K562 (cell line): Measurements from ENCODE around the gene GUCY1A2. TPM values are rescaled to one million over a fixed set of nuclear protein-coding genes. Genes with fewer than 3 reads are reported as not detected.

ENCODE experiments used
- ATAC-seq: fragments of 200-7000 bp; cut with Tn5 transposase; 3 replicates; pipeline ENCODE4 v1.9.1; 2020; ENCODE audit warnings: moderate library complexity
- BruUV-seq: library from RNA; stranded (reverse); fragments of 400-500 nt; replicated peaks from 2 replicates; lab custom pipeline; 2021; lab: Mats Ljungman, UMichigan
- CTCF ChIA-PET: fragments of 300-600 bp; formaldehyde crosslinking; extraction: SDS; loops from one replicate; lab custom pipeline; 2021; ENCODE audit warnings: low intra/inter-chr PET ratio; lab: Yijun Ruan, JAX
- POLR2A ChIA-PET: fragments of 300-600, 350-650 bp; sonication (Branson Sonifier 250); formaldehyde crosslinking; extraction: SDS; loops from one replicate; lab custom pipeline; 2021; ENCODE audit warnings: antibody characterized with exemption, inconsistent platforms; lab: Yijun Ruan, JAX
- DNase-seq, 4 experiments: peaks; one replicate each; pipeline versions ENCODE4 v3.0.0 to v3.0.0-alpha.2; 2011 to 2018; ENCODE audit warnings: low spot score in 3 of 4, mixed read lengths in 3 of 4; ENCODE audit errors: extremely low read depth in 1 of 4
- FAIRE-seq: peaks from 2 replicates; lab custom pipeline; 2011; peaks lifted over from hg19 to GRCh38; lab: Jason Lieb, UNC
- H2AFZ ChIP-seq: 2 replicates; pipeline ENCODE4 v1.6.0; 2011; ENCODE audit warnings: low read depth, low read length, control low read depth, inconsistent platforms
- H3K27ac ChIP-seq: fragments of 200-600 bp; 3 replicates; pipeline ENCODE4 v1.8.0; 2011; ENCODE audit warnings: low read depth, mild to moderate bottlenecking, control low read depth, inconsistent platforms, low read length, moderate library complexity, mixed read lengths; ENCODE audit errors: extremely low read depth
- H3K27me3 ChIP-seq, 2 experiments: fragments of 300-600 bp in 1 of 2; 2 replicates in 1 of 2; 3 replicates in 1 of 2; pipeline versions ENCODE4 v1.6.0 to v1.8.0; 2011; ENCODE audit warnings: inconsistent platforms in 2 of 2, low read length in 2 of 2, mild to moderate bottlenecking in 1 of 2, mixed read lengths in 1 of 2, moderate library complexity in 1 of 2; ENCODE audit not compliant: control insufficient read depth in 2 of 2, insufficient read depth in 2 of 2
- H3K36me3 ChIP-seq: fragments of 300-600 bp; 3 replicates; pipeline ENCODE4 v1.8.0; 2011; ENCODE audit warnings: mild to moderate bottlenecking, low read length, inconsistent platforms; ENCODE audit not compliant: control insufficient read depth, insufficient read depth
- H3K4me1 ChIP-seq, 2 experiments: fragments of 200-600 bp in 1 of 2; replicated peaks in 1 of 2; 2 replicates in 1 of 2; 3 replicates in 1 of 2; pipeline versions ENCODE4 v1.5.1 to v1.8.0; 2011; ENCODE audit warnings: inconsistent platforms in 2 of 2, low read length in 2 of 2, mild to moderate bottlenecking in 1 of 2, mixed read lengths in 1 of 2, moderate library complexity in 1 of 2; ENCODE audit not compliant: control insufficient read depth in 2 of 2, insufficient read depth in 2 of 2
- H3K4me2 ChIP-seq: 2 replicates; pipeline ENCODE4 v1.6.1; 2011; ENCODE audit warnings: low read length, control low read depth, inconsistent platforms, mixed read lengths; ENCODE audit not compliant: insufficient read depth
- H3K4me3 ChIP-seq: fragments of 200-600 bp; sonication (generic), shearing (Covaris generic); 2 replicates; pipeline ENCODE4 v1.5.1; 2016; ENCODE audit warnings: control low read depth, inconsistent platforms
- H3K79me2 ChIP-seq: fragments of 200-600 bp; 3 replicates; pipeline ENCODE4 v1.8.0; 2011; ENCODE audit warnings: low read length, inconsistent platforms; ENCODE audit not compliant: control insufficient read depth, insufficient read depth
- H3K9ac ChIP-seq, 2 experiments: 2 replicates each; pipeline versions ENCODE4 v1.6.0 to v1.6.1; 2011; ENCODE audit warnings: low read depth in 2 of 2, low read length in 2 of 2, control low read depth in 1 of 2, inconsistent platforms in 1 of 2, mild to moderate bottlenecking in 1 of 2, mixed read lengths in 1 of 2; ENCODE audit not compliant: insufficient read depth in 1 of 2
- H3K9me1 ChIP-seq: one replicate; pipeline ENCODE4 v1.6.0; 2011; ENCODE audit warnings: inconsistent platforms, mild to moderate bottlenecking, low read length, moderate library complexity; ENCODE audit not compliant: control insufficient read depth, insufficient read depth
- H3K9me3 ChIP-seq: replicated peaks from 2 replicates; pipeline ENCODE4 v1.5.1; 2011; ENCODE audit warnings: low read depth, low read length, inconsistent platforms; ENCODE audit not compliant: control insufficient read depth, insufficient read depth
- H4K20me1 ChIP-seq: replicated peaks from 2 replicates; pipeline ENCODE4 v1.6.1; 2011; ENCODE audit warnings: low read length, inconsistent platforms, mixed read lengths; ENCODE audit not compliant: control insufficient read depth, insufficient read depth
- BHLHE40 ChIP-seq: IDR thresholded peaks from 2 replicates; pipeline ENCODE4 v1.6.1; 2011; ENCODE audit warnings: low read length, improper control_type of control experiment
- CCAR2 ChIP-seq: fragments of 200-400 bp; formaldehyde crosslinking; IDR thresholded peaks from 2 replicates; pipeline ENCODE4 v1.6.1; 2017; ENCODE audit warnings: mild to moderate bottlenecking, low read depth, low read length
- E2F1 ChIP-seq: sonication (generic); formaldehyde crosslinking; IDR thresholded peaks from 2 replicates; pipeline ENCODE4 v1.8.1; 2023; ENCODE audit warnings: mild to moderate bottlenecking, missing genetic modification reagents, moderate library complexity
- ETV1 ChIP-seq: fragments of 450-650 bp; conservative IDR thresholded peaks from 2 replicates; pipeline ENCODE4 v1.6.1; 2016; ENCODE audit warnings: missing genetic modification characterization, control low read depth, low read depth, missing compliant biosample characterization
- FOXP1 ChIP-seq: sonication (generic); formaldehyde crosslinking; IDR thresholded peaks from 2 replicates; pipeline ENCODE4 v1.8.0; 2022; ENCODE audit warnings: mild to moderate bottlenecking, missing genetic modification reagents
- GTF2F1 ChIP-seq: IDR thresholded peaks from 2 replicates; pipeline ENCODE4 v1.6.1; 2011; ENCODE audit warnings: low read depth, low read length, improper control_type of control experiment
- KHSRP ChIP-seq: fragments of 450-650 bp; IDR thresholded peaks from 2 replicates; pipeline ENCODE4 v1.6.1; 2017
- KLF6 ChIP-seq: fragments of 250-450 bp; sonication (Bioruptor Pico); IDR thresholded peaks from 2 replicates; pipeline ENCODE4 v1.4.0; 2020; ENCODE audit warnings: mild to moderate bottlenecking, moderate library complexity, borderline replicate concordance
- NFRKB ChIP-seq: fragments of 450-650 bp; IDR thresholded peaks from 2 replicates; pipeline ENCODE4 v1.6.1; 2016; ENCODE audit warnings: low read depth
- POLR3G ChIP-seq: IDR thresholded peaks from 2 replicates; pipeline ENCODE4 v1.6.1; 2011; ENCODE audit not compliant: insufficient read length, insufficient replicate concordance; ENCODE audit errors: extremely low read depth
- SIN3B ChIP-seq: fragments of 450-650 bp; IDR thresholded peaks from 2 replicates; pipeline ENCODE4 v1.6.1; 2017; ENCODE audit warnings: low read depth, mild to moderate bottlenecking, moderate library complexity
- SOX6 ChIP-seq: fragments of 450-650 bp; IDR thresholded peaks from 2 replicates; pipeline ENCODE4 v1.6.1; 2014; ENCODE audit warnings: mild to moderate bottlenecking
- ZNF217 ChIP-seq: sonication (generic); formaldehyde crosslinking; IDR thresholded peaks from 2 replicates; pipeline ENCODE4 v1.8.0; 2022; ENCODE audit warnings: mild to moderate bottlenecking, missing genetic modification reagents
- ZNF561 ChIP-seq: fragments of 450-650 bp; formaldehyde crosslinking; conservative IDR thresholded peaks from 2 replicates; pipeline ENCODE4 v1.4.0; 2020; ENCODE audit warnings: mild to moderate bottlenecking, moderate library complexity
- ZNF717 ChIP-seq: fragments of 250-450 bp; sonication (Bioruptor Pico); IDR thresholded peaks from 2 replicates; pipeline ENCODE4 v1.5.0; 2021
- WGBS: fragments of 100-300 bp; shearing (Covaris generic); methylation state at CpG from one replicate; pipeline ENCODE4 v1.1.6; 2016; ENCODE audit warnings: low coverage, mixed read lengths; ENCODE audit not compliant: insufficient coverage; ENCODE audit errors: missing lambda C conversion rate; 5-methylcytosine and 5-hydroxymethylcytosine counted together
- in situ Hi-C: fragments of 300-500 bp; cut with MboI; formaldehyde crosslinking; loops from 4 replicates; pipeline ENCODE4 v1.15.0; 2018; ENCODE audit warnings: inconsistent platforms, mixed read lengths
- intact Hi-C: fragments of 100-400 bp; cut with micrococcal nuclease; formaldehyde crosslinking; loops from 2 replicates; pipeline ENCODE4 v1.14.2; 2022
- polyA plus RNA-seq, 8 experiments: library from polyadenylated mRNA; depleted of rRNA in 4 of 8; stranded (reverse) in 5 of 8; unstranded in 3 of 8; fragments of >200 nt; fragmentation: Nextera tagmentation in 2 of 8; fragmentation: Illumina TruSeq in 1 of 8; extraction: Ambion mirVana in 2 of 8; extraction: Trizol in 1 of 8; gene quantifications; 2 replicates each; pipeline versions ENCODE4 v1.2.1 to v1.2.3, GENCODE V29; 2011 to 2014; ENCODE audit warnings: inconsistent platforms in 1 of 8, missing spikeins in 1 of 8
- total RNA-seq, 7 experiments: library from RNA; depleted of rRNA in 6 of 7; stranded (reverse); fragments of >200 nt in 6 of 7; fragmentation: Illumina TruSeq in 2 of 7; extraction: Trizol in 2 of 7; gene quantifications; 2 replicates each; pipeline versions ENCODE4 v1.2.1 to v1.2.3, GENCODE V29; 2011 to 2021; ENCODE audit warnings: low replicate concordance in 1 of 7
- TF ChIP-seq, protein P1 (sequence below): fragments of 250-450 bp; sonication (Bioruptor Pico); IDR thresholded peaks from 2 replicates; pipeline ENCODE4 v1.5.0; 2022; ENCODE audit warnings: mild to moderate bottlenecking

GUCY1A2 gene
- total and polyA plus RNA-seq, 9 of the 15 experiments (the other 6 are each of a cell fraction or from before 2014, with no cell fraction given), result under 0.01 to 0.04 TPM; not detected in 7

DNA sequence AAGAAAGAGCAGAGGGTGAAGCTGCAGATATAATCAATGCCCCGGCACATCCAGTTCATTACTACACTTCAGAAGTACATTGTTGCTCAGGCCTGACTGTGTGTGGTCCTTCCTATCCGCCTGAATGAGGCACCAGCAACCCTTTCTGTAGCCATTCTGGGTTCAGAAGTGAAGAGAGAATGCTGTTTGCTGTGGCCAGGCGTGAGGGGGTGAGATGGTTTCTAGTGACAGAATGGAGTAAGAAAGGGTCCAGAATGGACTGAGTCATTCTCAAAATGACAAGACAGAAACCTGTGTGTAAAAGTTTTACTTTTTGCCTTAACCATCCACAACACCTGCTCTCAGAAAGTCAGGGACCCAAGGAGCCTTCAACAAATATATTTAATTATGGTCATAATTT lies 334.8 kb downstream of the GUCY1A2 start:
- Histone ChIP-seq H3K27me3 (no peaks in the 10 kb centered on the region), H3K9ac (no peak overlapping the region), H3K4me2 (no peak overlapping the region), H3K9me1 (no peaks in the 10 kb centered on the region), H3K79me2 (no peaks in the 10 kb centered on the region), H3K4me3 (no peak overlapping the region), H3K9me3 (no peaks in the 10 kb centered on the region; the same call in 1 of the 2 replicates), H3K4me1 (no peaks in the 10 kb centered on the region), H3K27ac (no peak overlapping the region), H3K36me3 (no peaks in the 10 kb centered on the region), H4K20me1 (no peaks in the 10 kb centered on the region), H2AFZ (no peak overlapping the region)
- no peak for ATAC-seq
- no peak for DNase-seq
- FAIRE-seq, result no peak
- in situ Hi-C loops (no loop called here), intact Hi-C loops (no loop called here)
- POLR2A ChIA-PET, result no interaction called here
- WGBS, result 0% methylated on average over 3 of the region's 3 CpGs
- CTCF ChIA-PET, result no interaction called here
- no peak for TF ChIP-seq E2F1
- TF ChIP-seq BHLHE40, result no peak
- BruUV-seq, result no TSS peak

- DNase-seq (no peak), FAIRE-seq (no peak), ATAC-seq (no peak)
- intact Hi-C loops, result no loop called here
- H3K36me3 ChIP-seq, result no peaks in the 10 kb centered on the region
- in situ Hi-C loops, result no loop called here
- no peaks in the 10 kb centered on the region; the same call in 1 of the 2 replicates for H3K9me3 ChIP-seq
- ChIA-PET CTCF (no interaction called here), POLR2A (no interaction called here)
- no peaks in the 10 kb centered on the region for H3K4me1 ChIP-seq
- H3K4me3 ChIP-seq, result no peak overlapping the region
- no peak overlapping the region for H2AFZ ChIP-seq
- no peak overlapping the region for H3K4me2 ChIP-seq
- BruUV-seq, result no TSS peak
- WGBS, result 0% methylated on average over 2 of the region's 2 CpGs
- no peak overlapping the region for H3K9ac ChIP-seq
- H3K27me3 ChIP-seq, result no peaks in the 10 kb centered on the region
- no peaks in the 10 kb centered on the region for H3K9me1 ChIP-seq
- no peaks in the 10 kb centered on the region for H3K79me2 ChIP-seq
- H4K20me1 ChIP-seq, result no peaks in the 10 kb centered on the region
- no peak overlapping the region for H3K27ac ChIP-seq
- TF ChIP-seq ZNF561 (CRISPR knock-in tag), result no peak
- TF ChIP-seq KHSRP, result no peak
- TF ChIP-seq KLF6 (CRISPR knock-in tag), result no peak
- no peak for TF ChIP-seq ZNF717 (CRISPR knock-in tag)
- no peak for TF ChIP-seq CCAR2
- TF ChIP-seq FOXP1 (CRISPR knock-in tag), result no peak
- TF ChIP-seq GTF2F1, result no peak
- TF ChIP-seq NFRKB, result no peak
- TF ChIP-seq SOX6, result no peak
- no peak for TF ChIP-seq SIN3B
- TF ChIP-seq POLR3G, result no peak
- TF ChIP-seq ETV1, result no peak
- TF ChIP-seq ZNF217 (CRISPR knock-in tag), result no peak
- TF ChIP-seq, protein P1, sequence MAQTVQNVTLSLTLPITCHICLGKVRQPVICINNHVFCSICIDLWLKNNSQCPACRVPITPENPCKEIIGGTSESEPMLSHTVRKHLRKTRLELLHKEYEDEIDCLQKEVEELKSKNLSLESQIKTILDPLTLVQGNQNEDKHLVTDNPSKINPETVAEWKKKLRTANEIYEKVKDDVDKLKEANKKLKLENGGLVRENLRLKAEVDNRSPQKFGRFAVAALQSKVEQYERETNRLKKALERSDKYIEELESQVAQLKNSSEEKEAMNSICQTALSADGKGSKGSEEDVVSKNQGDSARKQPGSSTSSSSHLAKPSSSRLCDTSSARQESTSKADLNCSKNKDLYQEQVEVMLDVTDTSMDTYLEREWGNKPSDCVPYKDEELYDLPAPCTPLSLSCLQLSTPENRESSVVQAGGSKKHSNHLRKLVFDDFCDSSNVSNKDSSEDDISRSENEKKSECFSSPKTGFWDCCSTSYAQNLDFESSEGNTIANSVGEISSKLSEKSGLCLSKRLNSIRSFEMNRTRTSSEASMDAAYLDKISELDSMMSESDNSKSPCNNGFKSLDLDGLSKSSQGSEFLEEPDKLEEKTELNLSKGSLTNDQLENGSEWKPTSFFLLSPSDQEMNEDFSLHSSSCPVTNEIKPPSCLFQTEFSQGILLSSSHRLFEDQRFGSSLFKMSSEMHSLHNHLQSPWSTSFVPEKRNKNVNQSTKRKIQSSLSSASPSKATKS (CRISPR knock-in tag), result no peak
These were observed 336.8 kb downstream of the GUCY1A2 start for GRCh38 chr11:106681435-106681834.
